Peyer's patch (tissue), 4 donors: ENCODE results near the gene RNASEH2B.

Source experiments
- POLR2A ChIP-seq, 2 donors: fragments of 450-650 bp; IDR thresholded peaks; one replicate each; pipeline ENCODE4 v1.5.1; 2017; ENCODE audit warnings: antibody characterized with exemption in 2 of 2, mild to moderate bottlenecking in 2 of 2, moderate library complexity in 2 of 2
- TF ChIP-seq, protein P1 (sequence below), 6 experiments: fragments of 450-650 bp in 4 of 6; fragments of 200-600 bp in 2 of 6; sonication (generic) in 1 of 6; IDR thresholded peaks; one replicate each; pipeline ENCODE4 v1.5.1; 2017 to 2019; ENCODE audit warnings: antibody characterized with exemption in 6 of 6, mild to moderate bottlenecking in 3 of 6, moderate library complexity in 1 of 6

DNA sequence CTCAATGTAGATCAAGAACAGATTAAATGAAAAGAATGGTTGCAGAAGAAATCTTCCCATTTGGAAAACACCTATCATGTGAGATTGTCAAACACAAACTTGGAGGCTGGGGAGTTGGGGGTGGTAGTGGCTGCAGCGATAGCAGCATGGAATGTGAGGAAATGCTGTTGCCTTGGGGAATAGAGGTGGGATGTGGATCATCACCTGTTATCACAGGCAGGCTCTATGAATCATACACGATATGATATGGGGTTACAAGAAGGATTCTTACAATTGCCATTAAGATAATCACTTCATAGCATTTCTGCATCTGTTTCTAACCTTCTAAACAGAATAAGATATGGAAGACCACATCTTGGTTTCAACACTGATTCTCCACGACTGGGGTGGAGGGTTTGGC lies 88.7 kb downstream of the RNASEH2B start:
- TF ChIP-seq POLR2A (IDR thresholded peaks at IDR 0.05), result no peak
- TF ChIP-seq, protein P1, sequence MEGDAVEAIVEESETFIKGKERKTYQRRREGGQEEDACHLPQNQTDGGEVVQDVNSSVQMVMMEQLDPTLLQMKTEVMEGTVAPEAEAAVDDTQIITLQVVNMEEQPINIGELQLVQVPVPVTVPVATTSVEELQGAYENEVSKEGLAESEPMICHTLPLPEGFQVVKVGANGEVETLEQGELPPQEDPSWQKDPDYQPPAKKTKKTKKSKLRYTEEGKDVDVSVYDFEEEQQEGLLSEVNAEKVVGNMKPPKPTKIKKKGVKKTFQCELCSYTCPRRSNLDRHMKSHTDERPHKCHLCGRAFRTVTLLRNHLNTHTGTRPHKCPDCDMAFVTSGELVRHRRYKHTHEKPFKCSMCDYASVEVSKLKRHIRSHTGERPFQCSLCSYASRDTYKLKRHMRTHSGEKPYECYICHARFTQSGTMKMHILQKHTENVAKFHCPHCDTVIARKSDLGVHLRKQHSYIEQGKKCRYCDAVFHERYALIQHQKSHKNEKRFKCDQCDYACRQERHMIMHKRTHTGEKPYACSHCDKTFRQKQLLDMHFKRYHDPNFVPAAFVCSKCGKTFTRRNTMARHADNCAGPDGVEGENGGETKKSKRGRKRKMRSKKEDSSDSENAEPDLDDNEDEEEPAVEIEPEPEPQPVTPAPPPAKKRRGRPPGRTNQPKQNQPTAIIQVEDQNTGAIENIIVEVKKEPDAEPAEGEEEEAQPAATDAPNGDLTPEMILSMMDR (IDR thresholded peaks at IDR 0.05), result no peak
